ENCODE results near the gene MCM7.

MCM7 gene

GRCh38 chr7:100071018-100071723, 30.0 kb downstream of the MCM7 start:
- DNase-seq (ENCODE audit: low read depth), result no peak

- no peak for DNase-seq (ENCODE audit: low read depth)
Measured at GRCh38 chr7:100069991-100070390, 31.2 kb downstream of the MCM7 start.

- no peak for DNase-seq (ENCODE audit: low read depth)
Measured at GRCh38 chr7:100066953-100067352, 34.2 kb downstream of the MCM7 start.

- peak; percentile 67 for DNase-seq (ENCODE audit: low read depth)
Measured at GRCh38 chr7:100065452-100066186, 35.6 kb downstream of the MCM7 start.

GRCh38 chr7:100064162-100064561, 37.0 kb downstream of the MCM7 start:
- no peak for DNase-seq (ENCODE audit: low read depth)

- no peak for DNase-seq (ENCODE audit: low read depth)
Measured at GRCh38 chr7:100063376-100063775, 37.8 kb downstream of the MCM7 start.

- DNase-seq (ENCODE audit: low read depth), result no peak
Measured at GRCh38 chr7:100061518-100062193, 39.5 kb downstream of the MCM7 start.

GRCh38 chr7:100059251-100059739, 41.9 kb downstream of the MCM7 start:
- no peak for DNase-seq (ENCODE audit: low read depth)

GRCh38 chr7:100057006-100057405, 44.2 kb downstream of the MCM7 start:
- no peak for DNase-seq (ENCODE audit: low read depth)

- no peak for DNase-seq (ENCODE audit: low read depth)
Measured at GRCh38 chr7:100053215-100053614, 48.0 kb downstream of the MCM7 start.

- DNase-seq (ENCODE audit: low read depth), result no peak
Measured at GRCh38 chr7:100051611-100052010, 49.6 kb downstream of the MCM7 start.

- peak; percentile 78 for DNase-seq (ENCODE audit: low read depth)
Measured at GRCh38 chr7:100049441-100050291, 51.5 kb downstream of the MCM7 start, which contains the start of gene ZSCAN21. Gene ZSCAN21 (plus strand): TSS chr7:100049774. CDS start chr7:100057007, 7,233 bp downstream.

GRCh38 chr7:100048680-100049079, 52.5 kb downstream of the MCM7 start:
- DNase-seq (ENCODE audit: low read depth), result no peak

- no peak for DNase-seq (ENCODE audit: low read depth)
Measured at GRCh38 chr7:100044718-100045117, 56.5 kb downstream of the MCM7 start.

Measured in stromal cell of bone marrow (primary cell).